Fibroblast of skin of right quadriceps (primary cell): ENCODE measurements around the gene MAN1A2.
"Not testable (repeated sequence)": the region's sequence is repeated elsewhere in the genome, so short reads cannot be mapped to it uniquely, and the experiment has no call there.

ENCODE experiments used
- DNase-seq: peaks from one replicate; pipeline ENCODE4 v3.0.0-alpha.2; 2013

MAN1A2 gene

GRCh38 chr1:117501281-117501680 lies 134.0 kb downstream of the MAN1A2 start:
- DNase-seq: peak; percentile 38

GRCh38 chr1:117511273-117511672 lies 144.0 kb downstream of the MAN1A2 start:
- no peak for DNase-seq

GRCh38 chr1:117512728-117513321 lies 145.6 kb downstream of the MAN1A2 start:
- peak; percentile 28 for DNase-seq

GRCh38 chr1:117523111-117523510 lies 155.9 kb downstream of the MAN1A2 start:
- DNase-seq: no peak

- DNase-seq: no peak
These were observed 159.8 kb downstream of the MAN1A2 start for GRCh38 chr1:117527074-117527473.

- peak; percentile 37 for DNase-seq
These were observed 160.4 kb downstream of the MAN1A2 start for GRCh38 chr1:117527566-117528102.

- no peak for DNase-seq
These were observed 162.4 kb downstream of the MAN1A2 start for GRCh38 chr1:117529683-117530082.

GRCh38 chr1:117531222-117531621 lies 164.0 kb downstream of the MAN1A2 start:
- DNase-seq: no peak

- peak; percentile 72 for DNase-seq
These were observed 167.8 kb downstream of the MAN1A2 start for GRCh38 chr1:117534995-117535467.

GRCh38 chr1:117535821-117536220 lies 168.6 kb downstream of the MAN1A2 start:
- DNase-seq: no peak

GRCh38 chr1:117537291-117537920 lies 170.2 kb downstream of the MAN1A2 start:
- no peak for DNase-seq

GRCh38 chr1:117540532-117540931 lies 173.3 kb downstream of the MAN1A2 start:
- no peak for DNase-seq

GRCh38 chr1:117541003-117541402 lies 173.8 kb downstream of the MAN1A2 start:
- DNase-seq: no peak

- no peak for DNase-seq
These were observed 174.3 kb downstream of the MAN1A2 start for GRCh38 chr1:117541585-117541984.

- no peak for DNase-seq
These were observed 177.4 kb downstream of the MAN1A2 start for GRCh38 chr1:117544509-117545109.

GRCh38 chr1:117546467-117546866 lies 179.2 kb downstream of the MAN1A2 start:
- DNase-seq: no peak

GRCh38 chr1:117553471-117553870 lies 186.2 kb downstream of the MAN1A2 start:
- no peak for DNase-seq

- DNase-seq: no peak
These were observed 188.6 kb downstream of the MAN1A2 start for GRCh38 chr1:117555806-117556205.

- no peak for DNase-seq
These were observed 189.1 kb downstream of the MAN1A2 start for GRCh38 chr1:117556341-117556740.

- DNase-seq: no peak
These were observed 189.7 kb downstream of the MAN1A2 start for GRCh38 chr1:117556976-117557375.

- not testable (repeated sequence) for DNase-seq
These were observed 191.2 kb downstream of the MAN1A2 start for GRCh38 chr1:117558451-117558850.

GRCh38 chr1:117559139-117559538 lies 191.9 kb downstream of the MAN1A2 start:
- no peak for DNase-seq

GRCh38 chr1:117559985-117560384 lies 192.7 kb downstream of the MAN1A2 start:
- DNase-seq: no peak

GRCh38 chr1:117561071-117561470 lies 193.8 kb downstream of the MAN1A2 start:
- DNase-seq: no peak
